ENCODE data around the gene P2RY14. TPM values are rescaled to one million over a fixed set of nuclear protein-coding genes. Genes with fewer than 3 reads are reported as not detected.
"Not testable (repeated sequence)": the region's sequence is repeated elsewhere in the genome, so short reads cannot be mapped to it uniquely, and the experiment has no call there.

P2RY14 gene
- total RNA-seq, 4 donors from 2014 or later: 0.60 to 11.3 (median 7.2) TPM; not detected in 1

DNA sequence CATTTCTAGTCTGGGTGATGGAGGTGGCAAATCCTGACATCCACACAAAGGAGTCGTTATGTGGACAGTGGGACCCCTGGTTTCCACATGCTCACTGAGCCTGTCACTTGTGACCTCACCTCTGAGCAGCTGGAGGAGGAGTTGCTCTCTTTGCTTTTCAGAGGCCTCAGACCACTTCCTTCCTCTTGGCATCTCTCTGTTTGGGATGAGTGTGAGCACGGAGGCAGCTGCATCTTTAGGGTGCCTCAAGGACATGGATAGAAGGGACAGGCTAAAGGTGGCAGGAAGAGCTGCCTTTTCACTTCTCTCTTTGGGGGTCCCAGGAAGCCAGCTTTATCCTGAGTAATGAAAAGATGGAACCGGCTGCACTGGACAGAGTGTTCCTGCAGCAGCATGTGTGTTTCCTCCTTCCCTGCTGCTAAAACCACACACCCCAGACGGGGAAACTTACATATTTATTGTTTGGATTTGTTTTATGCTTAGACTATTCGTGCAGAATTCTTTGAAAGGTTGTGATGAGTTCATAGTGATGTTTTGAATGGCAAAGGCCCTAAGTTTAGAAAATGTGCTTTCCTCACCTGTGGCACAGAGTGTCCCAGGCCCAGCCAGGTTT, 107.1 kb downstream of the P2RY14 start:
- H3K4me3 ChIP-seq: no peak overlapping the region
- peaks cover 0 to 19% (median 0%) of the 10 kb centered on the region in 4 donors for H3K4me1 ChIP-seq
- H3K9me3 ChIP-seq: no peaks in the 10 kb centered on the region
- in situ Hi-C loops (cut with MboI; ENCODE audit: low pct_ligation_motif_present in 1 of 4, low pct_unique_long_range_greater_than_20kb in 1 of 4, low sequenced_read_pairs in 3 of 4): no loop called here
- peak overlapping the region; percentile 40 to 57 (median 47) for H3K27ac ChIP-seq
- H3K27me3 ChIP-seq: no peaks in the 10 kb centered on the region
- H3K36me3 ChIP-seq: no peaks in the 10 kb centered on the region
- peak in 1 of 3 donors; percentile 13 for TF ChIP-seq POLR2AphosphoS5 (IDR thresholded peaks at IDR 0.05)
- TF ChIP-seq, protein P1, sequence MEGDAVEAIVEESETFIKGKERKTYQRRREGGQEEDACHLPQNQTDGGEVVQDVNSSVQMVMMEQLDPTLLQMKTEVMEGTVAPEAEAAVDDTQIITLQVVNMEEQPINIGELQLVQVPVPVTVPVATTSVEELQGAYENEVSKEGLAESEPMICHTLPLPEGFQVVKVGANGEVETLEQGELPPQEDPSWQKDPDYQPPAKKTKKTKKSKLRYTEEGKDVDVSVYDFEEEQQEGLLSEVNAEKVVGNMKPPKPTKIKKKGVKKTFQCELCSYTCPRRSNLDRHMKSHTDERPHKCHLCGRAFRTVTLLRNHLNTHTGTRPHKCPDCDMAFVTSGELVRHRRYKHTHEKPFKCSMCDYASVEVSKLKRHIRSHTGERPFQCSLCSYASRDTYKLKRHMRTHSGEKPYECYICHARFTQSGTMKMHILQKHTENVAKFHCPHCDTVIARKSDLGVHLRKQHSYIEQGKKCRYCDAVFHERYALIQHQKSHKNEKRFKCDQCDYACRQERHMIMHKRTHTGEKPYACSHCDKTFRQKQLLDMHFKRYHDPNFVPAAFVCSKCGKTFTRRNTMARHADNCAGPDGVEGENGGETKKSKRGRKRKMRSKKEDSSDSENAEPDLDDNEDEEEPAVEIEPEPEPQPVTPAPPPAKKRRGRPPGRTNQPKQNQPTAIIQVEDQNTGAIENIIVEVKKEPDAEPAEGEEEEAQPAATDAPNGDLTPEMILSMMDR (IDR thresholded peaks at IDR 0.05): no peak
- intact Hi-C loops (cut with DNase I; ENCODE audit: low total_unique reads): no loop called here
- WGBS, 2 donors (ENCODE audit: low coverage in 1 of 2): 34 to 39% methylated on average over 4 to 5 of the region's 5 CpGs
- DNase-seq: peak; percentile 39

DNA sequence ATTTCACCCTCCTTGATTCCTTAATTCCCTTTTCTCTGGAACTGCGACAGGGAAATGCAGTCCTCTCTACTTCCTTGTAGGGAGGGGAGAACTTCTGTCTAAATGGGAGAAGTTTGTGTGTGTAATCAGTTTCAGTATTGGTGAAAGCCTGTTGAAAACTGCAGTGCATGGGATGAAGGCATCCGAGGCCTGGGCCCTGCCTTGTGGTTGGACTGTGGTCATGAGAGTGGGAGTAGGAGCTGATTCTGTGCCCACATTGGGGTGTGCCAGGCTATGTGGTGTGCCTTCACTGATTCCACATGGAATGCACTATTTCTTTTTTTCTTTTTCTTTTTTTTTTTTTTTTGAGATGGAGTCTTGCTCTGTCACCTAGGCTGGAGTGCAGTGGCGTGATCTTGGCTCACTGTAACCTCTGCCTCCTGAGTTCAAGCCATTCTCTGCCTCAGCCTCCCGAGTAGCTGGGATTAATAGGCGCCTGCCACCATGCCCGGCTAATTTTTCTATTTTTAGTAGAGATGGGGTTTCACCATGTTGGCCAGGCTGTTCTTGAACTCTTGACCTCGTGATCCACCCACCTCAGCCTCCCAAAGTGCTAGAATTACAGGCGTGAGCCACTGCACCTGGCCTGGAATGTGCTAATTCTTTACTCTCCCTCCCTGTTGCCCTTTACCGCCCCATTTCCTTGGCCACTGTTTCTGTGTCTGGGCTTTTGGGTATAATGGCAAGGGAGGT, 108.2 kb downstream of the P2RY14 start:
- not testable (repeated sequence) for H3K36me3 ChIP-seq, H3K27me3 ChIP-seq, H3K9me3 ChIP-seq, H3K4me3 ChIP-seq
- in situ Hi-C loops (cut with MboI; ENCODE audit: low pct_ligation_motif_present in 1 of 4, low pct_unique_long_range_greater_than_20kb in 1 of 4, low sequenced_read_pairs in 3 of 4) (loop anchor here (5.0 to 10.0 kb wide), 5 partner anchors 45 to 117 kb away; partner anchors contain the start of gene P2RY14 (in 2 of the 4)), intact Hi-C loops (cut with DNase I; ENCODE audit: low total_unique reads) (loop anchor here (5.0 kb wide), 1 partner anchor 112 kb away; no protein-coding TSS in a partner anchor)
- WGBS, 2 donors (ENCODE audit: low coverage in 1 of 2): 69% methylated on average over 9 of the region's 9 CpGs; no CpG with 5 or more reads in 1 of the 2 donors
- Histone ChIP-seq H3K27ac (peak overlapping the region; percentile 40 to 57 (median 47)), H3K4me1 (peaks cover 0 to 19% (median 0%) of the 10 kb centered on the region in 4 donors)
- DNase-seq: peak; percentile 32

DNA sequence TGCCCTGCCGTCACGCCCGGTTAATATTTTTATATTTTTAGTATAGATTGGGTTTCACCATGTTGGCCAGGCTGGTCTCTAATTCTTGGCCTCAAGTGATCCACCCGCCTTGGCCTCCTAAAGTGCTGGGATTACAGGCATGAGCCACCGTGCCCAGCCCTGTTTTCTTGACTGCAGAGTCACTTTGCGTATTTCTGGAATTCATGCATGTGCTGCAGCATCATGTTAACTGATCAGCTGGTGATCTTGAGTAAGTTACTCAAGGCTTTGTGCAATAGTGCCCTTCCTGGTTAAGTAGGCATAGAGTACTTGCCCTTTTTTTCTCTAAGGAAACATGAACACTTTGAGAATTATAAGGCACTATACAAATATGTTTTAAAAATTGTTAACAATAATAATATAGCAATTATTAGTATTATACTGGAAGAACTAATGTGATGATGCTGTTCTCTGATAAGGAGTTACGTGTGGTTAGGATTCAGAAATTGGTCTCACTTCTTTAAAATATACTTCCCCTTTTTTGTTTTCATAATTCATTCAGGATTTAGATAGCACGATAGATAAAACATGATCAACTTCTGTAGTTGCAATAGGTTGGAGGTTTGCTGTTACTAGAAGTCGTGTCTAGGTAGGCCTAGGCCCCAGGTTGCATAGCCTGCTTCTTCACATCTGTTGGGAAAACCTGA, 108.9 kb downstream of the P2RY14 start:
- H3K9me3 ChIP-seq: no peaks in the 10 kb centered on the region
- 83 to 84% methylated on average over 9 of the region's 9 CpGs for WGBS, 2 donors (ENCODE audit: low coverage in 1 of 2)
- intact Hi-C loops (cut with DNase I; ENCODE audit: low total_unique reads): loop anchor here (5.0 kb wide), 1 partner anchor 113 kb away; no protein-coding TSS in a partner anchor
- no peak for DNase-seq
- H3K27me3 ChIP-seq: no peaks in the 10 kb centered on the region
- TF ChIP-seq, protein P1 (IDR thresholded peaks at IDR 0.05): no peak
- TF ChIP-seq POLR2AphosphoS5 (IDR thresholded peaks at IDR 0.05): no peak
- no peak for TF ChIP-seq EP300 (IDR thresholded peaks at IDR 0.05; ENCODE audit: low read depth)
- no peak for TF ChIP-seq POLR2A (IDR thresholded peaks at IDR 0.05)
- H3K27ac ChIP-seq: peak overlapping the region in 3 of 4 donors; percentile 7 to 57 (median 10)
- H3K4me1 ChIP-seq: peaks cover 0 to 19% (median 0%) of the 10 kb centered on the region in 4 donors
- H3K36me3 ChIP-seq: no peaks in the 10 kb centered on the region
- in situ Hi-C loops (cut with MboI; ENCODE audit: low pct_ligation_motif_present in 1 of 4, low pct_unique_long_range_greater_than_20kb in 1 of 4, low sequenced_read_pairs in 3 of 4): loop anchor here (5.0 to 10.0 kb wide), 5 partner anchors 45 to 118 kb away; partner anchors contain the start of gene P2RY14 (in 2 of the 4)
- no peak overlapping the region for H3K4me3 ChIP-seq

DNA sequence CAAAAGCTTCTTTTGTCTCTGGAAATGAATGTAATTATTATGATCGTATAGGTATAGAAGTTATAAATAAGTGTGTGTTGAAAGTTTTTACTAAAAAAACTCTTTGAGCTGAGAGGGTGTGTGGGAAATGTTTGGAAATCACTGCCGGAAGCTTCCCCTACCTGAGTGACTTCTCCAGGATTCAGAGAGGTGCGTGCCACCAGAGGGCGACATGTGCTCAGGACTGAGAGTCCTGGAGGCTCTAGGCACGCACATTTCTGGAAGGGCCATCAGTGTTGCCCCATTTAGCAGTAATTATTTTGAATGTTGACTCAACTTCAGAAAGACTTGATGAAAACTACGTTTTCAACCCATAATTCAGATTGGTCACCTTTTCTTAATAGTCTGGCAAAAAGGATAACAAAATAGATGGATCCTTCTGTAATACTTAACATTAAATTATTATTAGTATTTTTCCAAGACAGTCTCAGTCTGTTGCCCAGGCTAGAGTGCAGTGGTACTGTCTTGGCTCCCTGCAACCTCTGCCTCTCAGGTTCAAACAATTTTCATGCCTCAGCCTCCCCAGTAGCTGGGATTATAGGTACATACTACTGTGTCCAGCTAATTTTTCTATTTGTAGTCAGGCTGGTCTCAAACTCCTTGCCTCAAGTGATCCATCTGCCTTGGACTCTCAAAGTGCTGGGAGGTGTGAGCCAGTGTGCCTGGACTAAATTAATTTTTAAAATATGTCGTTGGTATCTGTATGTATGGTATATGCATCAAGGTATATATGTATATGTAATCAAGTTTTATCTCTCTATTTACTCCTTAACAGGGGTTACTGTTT, 109.9 kb downstream of the P2RY14 start:
- peak; percentile 87 for DNase-seq
- intact Hi-C loops (cut with DNase I; ENCODE audit: low total_unique reads): loop anchor here (5.0 kb wide), 1 partner anchor 114 kb away; no protein-coding TSS in a partner anchor
- TF ChIP-seq, protein P1 (IDR thresholded peaks at IDR 0.05): peak; percentile 73 to 79 (median 78)
- no peak for TF ChIP-seq POLR2AphosphoS5 (IDR thresholded peaks at IDR 0.05)
- no peak for TF ChIP-seq EP300 (IDR thresholded peaks at IDR 0.05; ENCODE audit: low read depth)
- Histone ChIP-seq H3K36me3 (no peaks in the 10 kb centered on the region), H3K4me3 (no peak overlapping the region), H3K27me3 (no peaks in the 10 kb centered on the region), H3K4me1 (peaks cover 0 to 19% (median 0%) of the 10 kb centered on the region in 4 donors), H3K27ac (peak overlapping the region in 1 of 4 donors; percentile 57), H3K9me3 (no peaks in the 10 kb centered on the region)
- WGBS, 2 donors (ENCODE audit: low coverage in 1 of 2): 14 to 17% methylated on average over 7 of the region's 7 CpGs
- in situ Hi-C loops (cut with MboI; ENCODE audit: low pct_ligation_motif_present in 1 of 4, low pct_unique_long_range_greater_than_20kb in 1 of 4, low sequenced_read_pairs in 3 of 4): loop anchor here (5.0 to 10.0 kb wide), 5 partner anchors 46 to 119 kb away; partner anchors contain the start of gene P2RY14 (in 2 of the 4)

All from transverse colon (tissue), 4 donors.